Endothelial cell of umbilical vein (primary cell): Measurements from ENCODE around the gene KRTAP20-2. TPM values are rescaled to one million over a fixed set of nuclear protein-coding genes. Genes with fewer than 3 reads are reported as not detected.

Experiments
- BruUV-seq: library from RNA; stranded (reverse); fragments of 400-500 nt; replicated peaks from 2 replicates; lab custom pipeline; 2021; lab: Mats Ljungman, UMichigan
- CTCF ChIA-PET: fragments of 300-600, 350-600 bp; sonication (Branson Sonifier 250); formaldehyde crosslinking; loops from one replicate; lab custom pipeline; 2021; ENCODE audit warnings: antibody characterized with exemption, inconsistent platforms; lab: Charles Lee
- POLR2A ChIA-PET: fragments of 300-600, 350-600 bp; sonication (Branson Sonifier 250); formaldehyde crosslinking; loops from one replicate; lab custom pipeline; 2021; ENCODE audit warnings: antibody characterized with exemption, inconsistent platforms; lab: Charles Lee
- DNase-seq: peaks from one replicate; pipeline ENCODE4 v3.0.0-alpha.2; 2011; ENCODE audit warnings: low read depth, low spot score
- FAIRE-seq: peaks from 2 replicates; lab custom pipeline; 2011; peaks lifted over from hg19 to GRCh38; lab: Jason Lieb, UNC
- H2AFZ ChIP-seq: 2 replicates; pipeline ENCODE4 v1.6.0; 2012; ENCODE audit warnings: low read depth, low read length, control low read depth, inconsistent platforms
- H3K27ac ChIP-seq: 2 replicates; pipeline ENCODE4 v1.5.1; 2011; ENCODE audit warnings: low read depth, mild to moderate bottlenecking, control low read depth, low read length, moderate library complexity; ENCODE audit not compliant: insufficient read depth
- H3K27me3 ChIP-seq, 2 experiments: 2 replicates each; pipeline versions ENCODE4 v1.6.0 to v1.6.1; 2011; ENCODE audit warnings: low read length in 2 of 2, mixed read lengths in 1 of 2; ENCODE audit not compliant: control insufficient read depth in 2 of 2, insufficient read depth in 2 of 2
- H3K36me3 ChIP-seq, 2 experiments: 2 replicates in 1 of 2; 3 replicates in 1 of 2; pipeline ENCODE4 v1.5.1; 2011; ENCODE audit warnings: low read length in 2 of 2, mild to moderate bottlenecking in 1 of 2, moderate library complexity in 1 of 2; ENCODE audit not compliant: control insufficient read depth in 2 of 2, insufficient read depth in 2 of 2; ENCODE audit errors: extremely low read depth in 1 of 2
- H3K4me1 ChIP-seq: 3 replicates; pipeline ENCODE4 v1.5.1; 2011; ENCODE audit warnings: mild to moderate bottlenecking, low read length; ENCODE audit not compliant: control insufficient read depth, insufficient read depth; ENCODE audit errors: extremely low read depth
- H3K4me2 ChIP-seq: 2 replicates; pipeline ENCODE4 v1.6.1; 2011; ENCODE audit warnings: low read length, control low read depth, mixed read lengths; ENCODE audit not compliant: insufficient read depth
- H3K4me3 ChIP-seq, 3 experiments: fragments of 200-600 bp in 1 of 3; sonication (generic), shearing (Covaris generic) in 1 of 3; replicated peaks in 1 of 3; 2 replicates each; pipeline ENCODE4 v1.5.1; 2011 to 2016; ENCODE audit warnings: control low read depth in 3 of 3, low read length in 3 of 3, mild to moderate bottlenecking in 2 of 3, inconsistent platforms in 1 of 3, low read depth in 1 of 3, moderate library complexity in 1 of 3; ENCODE audit not compliant: insufficient read depth in 1 of 3
- H3K79me2 ChIP-seq: 2 replicates; pipeline ENCODE4 v1.6.0; 2012; ENCODE audit warnings: low read length, inconsistent platforms; ENCODE audit not compliant: control insufficient read depth, insufficient read depth
- H3K9ac ChIP-seq: replicated peaks from 2 replicates; pipeline ENCODE3; 2011; ENCODE audit warnings: low read length, control low read depth; ENCODE audit not compliant: insufficient read depth; ENCODE audit errors: extremely low read depth
- H3K9me1 ChIP-seq: replicated peaks from 3 replicates; pipeline ENCODE4 v1.6.0; 2011; ENCODE audit warnings: mild to moderate bottlenecking, low read length; ENCODE audit not compliant: control insufficient read depth, insufficient read depth; ENCODE audit errors: extremely low read depth
- H3K9me3 ChIP-seq: replicated peaks from 2 replicates; pipeline ENCODE4 v1.5.1; 2012; ENCODE audit warnings: low read length, inconsistent platforms; ENCODE audit not compliant: control insufficient read depth, insufficient read depth
- H4K20me1 ChIP-seq: replicated peaks from 2 replicates; pipeline ENCODE3; 2011; ENCODE audit warnings: mild to moderate bottlenecking, low read length; ENCODE audit not compliant: control insufficient read depth, insufficient read depth; ENCODE audit errors: extremely low read depth
- EZH2 ChIP-seq: IDR thresholded peaks from 2 replicates; pipeline ENCODE4 v1.6.1; 2012; ENCODE audit warnings: borderline replicate concordance, low read depth, mild to moderate bottlenecking, moderate library complexity, low read length, inconsistent platforms; ENCODE audit not compliant: severe bottlenecking
- FOS ChIP-seq: IDR thresholded peaks from 2 replicates; pipeline ENCODE4 v1.6.1; 2011; ENCODE audit warnings: mild to moderate bottlenecking, low read length, moderate library complexity, borderline replicate concordance; ENCODE audit not compliant: insufficient read depth
- GATA2 ChIP-seq: IDR thresholded peaks from 2 replicates; pipeline ENCODE4 v1.7.0; 2011; ENCODE audit warnings: low read depth, mild to moderate bottlenecking, moderate library complexity, mixed read lengths, low read length; ENCODE audit not compliant: insufficient read length, insufficient read depth
- JUN ChIP-seq: IDR thresholded peaks from 2 replicates; pipeline ENCODE4 v1.6.1; 2011; ENCODE audit warnings: borderline replicate concordance, low read depth; ENCODE audit not compliant: insufficient read length, insufficient read depth
- MYC ChIP-seq: IDR thresholded peaks from one replicate; pipeline ENCODE4 v1.6.1; 2011; ENCODE audit warnings: mild to moderate bottlenecking, low read depth, low read length
- POLR2A ChIP-seq: IDR thresholded peaks from 2 replicates; pipeline ENCODE4 v1.6.1; 2012; ENCODE audit warnings: low read depth, mild to moderate bottlenecking, control low read depth, low read length
- POLR2AphosphoS5 ChIP-seq: IDR thresholded peaks from 2 replicates; pipeline ENCODE4 v1.6.1; 2012; ENCODE audit warnings: low read depth, mild to moderate bottlenecking, control low read depth, low read length, moderate library complexity; ENCODE audit not compliant: insufficient read depth
- dilution Hi-C: fragments of 300-500 bp; cut with MboI; formaldehyde crosslinking; loops from one replicate; pipeline ENCODE4 v1.15.0; 2019; ENCODE audit warnings: low sequenced_read_pairs; ENCODE audit not compliant: extremely low pct_ligation_motif_present
- intact Hi-C: fragments of 100-400 bp; cut with micrococcal nuclease; formaldehyde crosslinking; loops from one replicate; pipeline ENCODE4 v1.10.0; 2022
- polyA plus RNA-seq, 4 experiments: library from polyadenylated mRNA; depleted of rRNA in 3 of 4; stranded (reverse) in 3 of 4; unstranded in 1 of 4; fragments of >200 nt; gene quantifications; 2 replicates each; pipeline versions ENCODE4 v1.2.1 to v1.2.3, GENCODE V29; 2011 to 2012; ENCODE audit warnings: missing spikeins in 1 of 4
- total RNA-seq: library from RNA; stranded (reverse); gene quantifications from 2 replicates; pipeline ENCODE4 v1.2.3, GENCODE V29; 2021
- TF ChIP-seq, protein P1 (sequence below), 2 donors: IDR thresholded peaks; 1 replicate in 1 of 2; 2 replicates in 1 of 2; pipeline ENCODE4 v1.5.1; 2011; ENCODE audit warnings: low read length in 2 of 2, mild to moderate bottlenecking in 2 of 2, moderate library complexity in 2 of 2, control low read depth in 1 of 2, inconsistent platforms in 1 of 2, low read depth in 1 of 2; ENCODE audit not compliant: insufficient read depth in 1 of 2; ENCODE audit errors: extremely low read depth in 1 of 2
- TF ChIP-seq, protein P2 (sequence below): IDR thresholded peaks from 2 replicates; pipeline ENCODE4 v1.6.1; 2011; ENCODE audit not compliant: insufficient read depth, insufficient read length

KRTAP20-2 gene
- total and polyA plus RNA-seq, 2 donors (not counting 3 experiments of a cell fraction or from before 2014, with no cell fraction given), result not detected

DNA sequence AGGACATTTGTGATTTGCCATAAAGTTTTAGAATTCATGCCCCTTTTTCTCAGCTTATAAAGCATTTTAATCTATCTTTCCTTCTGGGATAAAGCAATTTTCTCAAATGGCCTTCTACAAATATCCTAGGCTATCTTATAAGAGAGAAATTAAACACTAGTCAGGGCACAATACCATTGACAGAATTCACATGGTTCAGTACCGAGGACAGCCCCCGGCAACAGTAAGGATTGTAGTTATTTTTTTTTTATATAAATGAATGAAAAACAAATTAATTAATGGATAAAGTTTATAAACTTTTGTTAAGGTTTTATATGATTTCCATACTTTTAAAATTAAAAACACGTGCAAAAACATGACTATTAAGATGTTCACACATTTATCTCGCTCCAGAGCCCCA is 6.9 kb upstream of the KRTAP20-2 start:
- Histone ChIP-seq H3K9ac (no peak overlapping the region), H2AFZ (no peak overlapping the region), H3K4me2 (no peak overlapping the region), H3K36me3 (no peaks in the 10 kb centered on the region), H3K27me3 (no peaks in the 10 kb centered on the region), H3K79me2 (no peaks in the 10 kb centered on the region), H3K27ac (no peak overlapping the region), H3K4me3 (no peak overlapping the region), H4K20me1 (no peaks in the 10 kb centered on the region), H3K4me1 (no peaks in the 10 kb centered on the region), H3K9me3 (peaks cover 11% of the 10 kb centered on the region), H3K9me1 (no peaks in the 10 kb centered on the region)
- intact Hi-C loops (no loop called here), dilution Hi-C loops (no loop called here)
- no TSS peak for BruUV-seq
- DNase-seq (no peak), FAIRE-seq (no peak)
- TF ChIP-seq MYC (no peak), GATA2 (no peak), POLR2A (no peak), POLR2AphosphoS5 (no peak), EZH2 (no peak), FOS (no peak), JUN (no peak)
- TF ChIP-seq, protein P1, sequence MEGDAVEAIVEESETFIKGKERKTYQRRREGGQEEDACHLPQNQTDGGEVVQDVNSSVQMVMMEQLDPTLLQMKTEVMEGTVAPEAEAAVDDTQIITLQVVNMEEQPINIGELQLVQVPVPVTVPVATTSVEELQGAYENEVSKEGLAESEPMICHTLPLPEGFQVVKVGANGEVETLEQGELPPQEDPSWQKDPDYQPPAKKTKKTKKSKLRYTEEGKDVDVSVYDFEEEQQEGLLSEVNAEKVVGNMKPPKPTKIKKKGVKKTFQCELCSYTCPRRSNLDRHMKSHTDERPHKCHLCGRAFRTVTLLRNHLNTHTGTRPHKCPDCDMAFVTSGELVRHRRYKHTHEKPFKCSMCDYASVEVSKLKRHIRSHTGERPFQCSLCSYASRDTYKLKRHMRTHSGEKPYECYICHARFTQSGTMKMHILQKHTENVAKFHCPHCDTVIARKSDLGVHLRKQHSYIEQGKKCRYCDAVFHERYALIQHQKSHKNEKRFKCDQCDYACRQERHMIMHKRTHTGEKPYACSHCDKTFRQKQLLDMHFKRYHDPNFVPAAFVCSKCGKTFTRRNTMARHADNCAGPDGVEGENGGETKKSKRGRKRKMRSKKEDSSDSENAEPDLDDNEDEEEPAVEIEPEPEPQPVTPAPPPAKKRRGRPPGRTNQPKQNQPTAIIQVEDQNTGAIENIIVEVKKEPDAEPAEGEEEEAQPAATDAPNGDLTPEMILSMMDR (IDR thresholded peaks at IDR 0.05; ENCODE audit: extremely low read depth in 1 of 2, insufficient read depth in 1 of 2, low read depth in 1 of 2, low read length in 2 of 2), result no peak
- TF ChIP-seq, protein P2, sequence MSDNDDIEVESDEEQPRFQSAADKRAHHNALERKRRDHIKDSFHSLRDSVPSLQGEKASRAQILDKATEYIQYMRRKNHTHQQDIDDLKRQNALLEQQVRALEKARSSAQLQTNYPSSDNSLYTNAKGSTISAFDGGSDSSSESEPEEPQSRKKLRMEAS, result no peak
- CTCF ChIA-PET, result no interaction called here
- POLR2A ChIA-PET, result no interaction called here
